B cell (primary cell): ENCODE results near the gene KYNU. TPM values are rescaled to one million over a fixed set of nuclear protein-coding genes. Genes with fewer than 3 reads are reported as not detected.

Experiments
- ATAC-seq: fragments of 200-7000 bp; cut with Tn5 transposase; one replicate; pipeline ENCODE4 v1.10.0; 2021; ENCODE audit warnings: low read depth, mild to moderate bottlenecking, moderate number of reproducible peaks, moderate library complexity
- CTCF ChIA-PET: fragments of 350-600 bp; sonication (Branson Sonifier 250); formaldehyde crosslinking; loops from one replicate; lab custom pipeline; 2021; ENCODE audit warnings: antibody characterized with exemption, inconsistent platforms; lab: Charles Lee
- POLR2A ChIA-PET: fragments of 350-600 bp; sonication (Branson Sonifier 250); formaldehyde crosslinking; loops from one replicate; lab custom pipeline; 2021; ENCODE audit warnings: antibody characterized with exemption; lab: Charles Lee
- DNase-seq: peaks from one replicate; pipeline ENCODE4 v3.0.0; 2013
- H2AFZ ChIP-seq: 2 replicates; pipeline ENCODE4 v1.6.1; 2012; ENCODE audit warnings: mild to moderate bottlenecking, low read depth, low read length; ENCODE audit not compliant: insufficient read depth, poor library complexity, severe bottlenecking
- H3K27ac ChIP-seq, 2 donors: 1 replicate in 1 of 2; 2 replicates in 1 of 2; pipeline ENCODE4 v1.5.1; 2012 to 2013; ENCODE audit warnings: low read length in 2 of 2, mild to moderate bottlenecking in 2 of 2, moderate library complexity in 1 of 2
- H3K27me3 ChIP-seq, 4 experiments: fragments of 200-600 bp in 1 of 4; sonication (generic) in 1 of 4; replicated peaks in 1 of 4; 1 replicate in 2 of 4; 2 replicates in 2 of 4; pipeline versions ENCODE4 v1.6.1 to v1.7.0; 2013 to 2016; ENCODE audit warnings: low read length in 3 of 4, mild to moderate bottlenecking in 2 of 4, mixed read lengths in 1 of 4, moderate library complexity in 1 of 4; ENCODE audit not compliant: insufficient read depth in 4 of 4, control insufficient read depth in 3 of 4; ENCODE audit errors: control extremely low read depth in 1 of 4
- H3K36me3 ChIP-seq, 2 experiments: replicated peaks in 1 of 2; 1 replicate in 1 of 2; 2 replicates in 1 of 2; pipeline versions ENCODE4 v1.6.1 to v1.7.1; 2013; ENCODE audit warnings: low read length in 1 of 2; ENCODE audit not compliant: insufficient read depth in 2 of 2, control insufficient read depth in 1 of 2; ENCODE audit errors: control extremely low read depth in 1 of 2, extremely low read depth in 1 of 2
- H3K4me1 ChIP-seq, 2 donors: fragments of 200-600 bp in 1 of 2; sonication (generic) in 1 of 2; 1 replicate in 1 of 2; 2 replicates in 1 of 2; pipeline versions ENCODE4 v1.5.1 to v1.6.1; 2013 to 2017; ENCODE audit warnings: low read length in 2 of 2; ENCODE audit not compliant: control insufficient read depth in 2 of 2, insufficient read depth in 2 of 2
- H3K4me2 ChIP-seq: replicated peaks from 2 replicates; pipeline ENCODE3; 2012; ENCODE audit warnings: mild to moderate bottlenecking, low read depth, low read length; ENCODE audit not compliant: poor library complexity, severe bottlenecking
- H3K4me3 ChIP-seq, 5 experiments: fragments of 200-600 bp in 1 of 5; sonication (generic) in 1 of 5; 1 replicate in 3 of 5; 2 replicates in 2 of 5; pipeline versions ENCODE4 v1.5.1 to v1.7.0; 2011 to 2016; ENCODE audit warnings: low read length in 4 of 5, mild to moderate bottlenecking in 4 of 5, low read depth in 2 of 5, control low read depth in 1 of 5, moderate library complexity in 1 of 5; ENCODE audit not compliant: insufficient read depth in 1 of 5; ENCODE audit errors: control extremely low read depth in 1 of 5, extremely low read depth in 1 of 5
- H3K79me2 ChIP-seq: fragments of 200-600 bp; sonication (generic); one replicate; pipeline ENCODE4 v1.6.0; 2016; ENCODE audit warnings: low read length; ENCODE audit not compliant: control insufficient read depth, insufficient read depth
- H3K9ac ChIP-seq: fragments of 200-600 bp; sonication (generic); 2 replicates; pipeline ENCODE4 v1.6.1; 2017; ENCODE audit warnings: mild to moderate bottlenecking, low read length, moderate library complexity
- H3K9me3 ChIP-seq, 3 donors: one replicate each; pipeline versions ENCODE4 v1.6.1 to v1.7.1; 2013; ENCODE audit warnings: low read length in 2 of 3; ENCODE audit not compliant: control insufficient read depth in 2 of 3, insufficient read depth in 1 of 3; ENCODE audit errors: control extremely low read depth in 1 of 3
- H4K20me1 ChIP-seq: 2 replicates; pipeline ENCODE4 v1.6.0; 2012; ENCODE audit warnings: mild to moderate bottlenecking, low read length; ENCODE audit not compliant: insufficient read depth, control insufficient read depth, poor library complexity, severe bottlenecking
- H3K27ac Mint-ChIP-seq: one replicate; pipeline ENCODE4 v1.8.0; 2021; ENCODE audit warnings: mixed read lengths
- H3K27me3 Mint-ChIP-seq: one replicate; pipeline ENCODE4 v1.8.0; 2021; ENCODE audit warnings: mixed read lengths
- H3K4me1 Mint-ChIP-seq: one replicate; pipeline ENCODE4 v1.8.0; 2021; ENCODE audit warnings: mixed read lengths
- H3K4me3 Mint-ChIP-seq: one replicate; pipeline ENCODE4 v1.8.0; 2021; ENCODE audit warnings: mixed read lengths
- H3K9me3 Mint-ChIP-seq: one replicate; pipeline ENCODE4 v1.8.0; 2022; ENCODE audit warnings: mixed read lengths; ENCODE audit not compliant: insufficient read depth
- CTCF ChIP-seq: fragments of 200-600 bp; IDR thresholded peaks from one replicate; pipeline ENCODE4 v1.8.0; 2022; ENCODE audit warnings: antibody characterized with exemption, mild to moderate bottlenecking
- EZH2 ChIP-seq: IDR thresholded peaks from 2 replicates; pipeline ENCODE4 v1.6.1; 2012; ENCODE audit warnings: borderline replicate concordance, low read depth, mild to moderate bottlenecking, moderate library complexity, low read length; ENCODE audit not compliant: insufficient read depth, poor library complexity, severe bottlenecking
- WGBS: methylation state at CpG from one replicate; pipeline ENCODE4 v1.1.5; 2013; ENCODE audit warnings: missing lambda C conversion rate; ENCODE audit not compliant: insufficient coverage; 5-methylcytosine and 5-hydroxymethylcytosine counted together
- intact Hi-C: fragments of 100-400 bp; cut with micrococcal nuclease; formaldehyde crosslinking; loops from one replicate; pipeline ENCODE4 v1.10.0; 2022
- polyA plus RNA-seq: library from polyadenylated mRNA; depleted of rRNA; stranded (reverse); fragments of >200 nt; gene quantifications from 2 replicates; pipeline ENCODE4 v1.2.3, GENCODE V29; 2012
- total RNA-seq, 2 donors: library from RNA; stranded (reverse); fragments of 120-200 nt in 1 of 2; gene quantifications; 1 replicate in 1 of 2; 2 replicates in 1 of 2; pipeline versions ENCODE4 v1.2.3 to v1.2.4, GENCODE V29; 2013 to 2022

The KYNU gene
- total and polyA plus RNA-seq, 2 donors (not counting 1 experiment from before 2014, with no cell fraction given): 14.5 to 46.2 TPM

GRCh38 chr2:142875010-142875409 is 2.5 kb upstream of the KYNU start:
- H3K27ac ChIP-seq: no peak overlapping the region
- intact Hi-C loops: loop anchor here (5.0 kb wide), 3 partner anchors 37 to 157 kb away; no protein-coding TSS in a partner anchor
- ATAC-seq: no peak
- no peaks in the 10 kb centered on the region for H3K9me3 Mint-ChIP-seq
- H3K27me3 Mint-ChIP-seq: no peaks in the 10 kb centered on the region
- ChIA-PET POLR2A (no interaction called here), CTCF (interaction anchor here (2.1 kb wide), 1 partner anchor 9 kb away, joined by 8 read pairs; no protein-coding TSS in a partner anchor)
- TF ChIP-seq EZH2 (no peak), CTCF (no peak)
- no peak overlapping the region for H3K4me2 ChIP-seq
- peaks cover 34 to 35% of the 10 kb centered on the region in 2 donors for H3K4me1 ChIP-seq
- 93% methylated on average over 3 of the region's 6 CpGs for WGBS
- peak; percentile 8 for DNase-seq
- no peaks in the 10 kb centered on the region for H3K9me3 ChIP-seq
- no peaks in the 10 kb centered on the region for H3K36me3 ChIP-seq
- H3K4me3 Mint-ChIP-seq: peak overlapping the region; percentile 2
- no peak overlapping the region for H3K9ac ChIP-seq
- H3K27me3 ChIP-seq: no peaks in the 10 kb centered on the region
- H4K20me1 ChIP-seq: no peaks in the 10 kb centered on the region
- peaks cover 28% of the 10 kb centered on the region for H3K79me2 ChIP-seq
- peak overlapping the region; percentile 57 for H3K27ac Mint-ChIP-seq
- H2AFZ ChIP-seq: peak overlapping the region; percentile 34
- H3K4me1 Mint-ChIP-seq: peaks cover 55% of the 10 kb centered on the region
- H3K4me3 ChIP-seq: no peak overlapping the region

GRCh38 chr2:142875652-142876051 is 1.8 kb upstream of the KYNU start:
- H3K4me1 Mint-ChIP-seq: peaks cover 61% of the 10 kb centered on the region
- H3K27ac Mint-ChIP-seq: peak overlapping the region; percentile 38
- intact Hi-C loops: loop anchor here (5.0 kb wide), 3 partner anchors 37 to 157 kb away; no protein-coding TSS in a partner anchor
- H3K36me3 ChIP-seq: no peaks in the 10 kb centered on the region
- H3K27me3 Mint-ChIP-seq: no peaks in the 10 kb centered on the region
- H2AFZ ChIP-seq: peak overlapping the region; percentile 34
- no peak overlapping the region for H3K9ac ChIP-seq
- no peaks in the 10 kb centered on the region for H3K27me3 ChIP-seq
- H3K79me2 ChIP-seq: peaks cover 33% of the 10 kb centered on the region
- no peak for TF ChIP-seq CTCF
- no peak for TF ChIP-seq EZH2
- no peak overlapping the region for H3K4me2 ChIP-seq
- ChIA-PET POLR2A (no interaction called here), CTCF (interaction anchor here (0.6 to 2.1 kb wide), 3 partner anchors 10 to 37 kb away, joined by 3 to 8 read pairs (median 4); no protein-coding TSS in a partner anchor)
- H3K4me3 ChIP-seq: no peak overlapping the region
- no peak overlapping the region for H3K27ac ChIP-seq
- H3K4me1 ChIP-seq: peaks cover 40 to 42% of the 10 kb centered on the region in 2 donors
- ATAC-seq (no peak), DNase-seq (no peak)
- H4K20me1 ChIP-seq: no peaks in the 10 kb centered on the region
- no peaks in the 10 kb centered on the region for H3K9me3 Mint-ChIP-seq
- 100% methylated on average over 1 of the region's 4 CpGs for WGBS
- no peak overlapping the region for H3K4me3 Mint-ChIP-seq
- no peaks in the 10 kb centered on the region for H3K9me3 ChIP-seq
